Upper lobe of right lung (tissue), 1 donor: ENCODE data around the gene PROCR. TPM values are rescaled to one million over a fixed set of nuclear protein-coding genes. Genes with fewer than 3 reads are reported as not detected.

Experiments
- ATAC-seq: fragments of 200-7000 bp; cut with Tn5 transposase; one replicate; pipeline ENCODE4 v1.9.1; 2020; ENCODE audit warnings: mild to moderate bottlenecking, moderate library complexity
- DNase-seq: peaks from one replicate; pipeline ENCODE4 v3.0.0-alpha.2; 2020
- H3K27ac ChIP-seq: fragments of 200-600 bp; one replicate; pipeline ENCODE4 v1.8.0; 2022
- H3K27me3 ChIP-seq: fragments of 200-600 bp; one replicate; pipeline ENCODE4 v1.8.0; 2022; ENCODE audit warnings: mild to moderate bottlenecking
- H3K36me3 ChIP-seq: fragments of 200-600 bp; one replicate; pipeline ENCODE4 v1.8.0; 2022
- H3K4me1 ChIP-seq: fragments of 200-600 bp; one replicate; pipeline ENCODE4 v1.8.0; 2022
- H3K4me3 ChIP-seq: fragments of 200-600 bp; one replicate; pipeline ENCODE4 v1.8.0; 2022; ENCODE audit warnings: mild to moderate bottlenecking
- H3K9me3 ChIP-seq: fragments of 200-600 bp; one replicate; pipeline ENCODE4 v1.8.0; 2022
- intact Hi-C: fragments of 100-400 bp; cut with DNase I; formaldehyde crosslinking; loops from one replicate; pipeline ENCODE4 v1.11.0; 2022
- total RNA-seq: library from RNA; stranded (reverse); fragmentation: NEBNext Ultra II Directional; extraction: Animal tissue kit (Norgen Biotek cat#: 25700); gene quantifications from one replicate; pipeline ENCODE4 v1.2.1, GENCODE V29; 2021
- TF ChIP-seq, protein P1 (sequence below): fragments of 200-600 bp; IDR thresholded peaks from one replicate; pipeline ENCODE4 v1.8.0; 2022; ENCODE audit warnings: antibody characterized with exemption
- donor health status: DM: no; HTN: yes; CAD: no; lungs with severe emphysema.

The PROCR gene
- total RNA-seq, 1 donor from 2014 or later = 20.4 TPM

DNA sequence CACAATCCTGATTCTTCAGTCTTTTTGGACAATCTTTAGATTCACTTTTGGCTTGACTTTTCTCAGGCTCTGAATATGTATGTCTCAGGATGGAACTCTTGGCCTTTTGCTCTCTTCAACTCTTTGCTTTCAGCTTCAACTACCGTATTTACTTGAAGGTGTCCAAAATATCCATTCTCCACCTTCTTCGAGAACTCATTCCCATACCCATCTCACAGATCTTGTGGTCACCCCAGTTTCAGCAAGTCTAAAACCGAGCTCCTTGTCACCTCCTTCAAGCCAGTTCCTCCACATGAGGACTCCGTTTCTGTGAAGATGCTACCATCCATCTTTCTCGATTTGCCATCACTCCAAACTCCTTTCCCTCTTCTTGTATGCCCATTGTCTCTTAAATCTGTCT, 52.7 kb downstream of the PROCR start:
- ATAC-seq (no peak), DNase-seq (no peak)
- Histone ChIP-seq H3K36me3 (no peaks in the 10 kb centered on the region), H3K4me1 (no peaks in the 10 kb centered on the region), H3K27ac (no peak overlapping the region), H3K27me3 (no peaks in the 10 kb centered on the region), H3K9me3 (no peaks in the 10 kb centered on the region), H3K4me3 (no peak overlapping the region)
- intact Hi-C loops = no loop called here
- TF ChIP-seq, protein P1, sequence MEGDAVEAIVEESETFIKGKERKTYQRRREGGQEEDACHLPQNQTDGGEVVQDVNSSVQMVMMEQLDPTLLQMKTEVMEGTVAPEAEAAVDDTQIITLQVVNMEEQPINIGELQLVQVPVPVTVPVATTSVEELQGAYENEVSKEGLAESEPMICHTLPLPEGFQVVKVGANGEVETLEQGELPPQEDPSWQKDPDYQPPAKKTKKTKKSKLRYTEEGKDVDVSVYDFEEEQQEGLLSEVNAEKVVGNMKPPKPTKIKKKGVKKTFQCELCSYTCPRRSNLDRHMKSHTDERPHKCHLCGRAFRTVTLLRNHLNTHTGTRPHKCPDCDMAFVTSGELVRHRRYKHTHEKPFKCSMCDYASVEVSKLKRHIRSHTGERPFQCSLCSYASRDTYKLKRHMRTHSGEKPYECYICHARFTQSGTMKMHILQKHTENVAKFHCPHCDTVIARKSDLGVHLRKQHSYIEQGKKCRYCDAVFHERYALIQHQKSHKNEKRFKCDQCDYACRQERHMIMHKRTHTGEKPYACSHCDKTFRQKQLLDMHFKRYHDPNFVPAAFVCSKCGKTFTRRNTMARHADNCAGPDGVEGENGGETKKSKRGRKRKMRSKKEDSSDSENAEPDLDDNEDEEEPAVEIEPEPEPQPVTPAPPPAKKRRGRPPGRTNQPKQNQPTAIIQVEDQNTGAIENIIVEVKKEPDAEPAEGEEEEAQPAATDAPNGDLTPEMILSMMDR = no peak

DNA sequence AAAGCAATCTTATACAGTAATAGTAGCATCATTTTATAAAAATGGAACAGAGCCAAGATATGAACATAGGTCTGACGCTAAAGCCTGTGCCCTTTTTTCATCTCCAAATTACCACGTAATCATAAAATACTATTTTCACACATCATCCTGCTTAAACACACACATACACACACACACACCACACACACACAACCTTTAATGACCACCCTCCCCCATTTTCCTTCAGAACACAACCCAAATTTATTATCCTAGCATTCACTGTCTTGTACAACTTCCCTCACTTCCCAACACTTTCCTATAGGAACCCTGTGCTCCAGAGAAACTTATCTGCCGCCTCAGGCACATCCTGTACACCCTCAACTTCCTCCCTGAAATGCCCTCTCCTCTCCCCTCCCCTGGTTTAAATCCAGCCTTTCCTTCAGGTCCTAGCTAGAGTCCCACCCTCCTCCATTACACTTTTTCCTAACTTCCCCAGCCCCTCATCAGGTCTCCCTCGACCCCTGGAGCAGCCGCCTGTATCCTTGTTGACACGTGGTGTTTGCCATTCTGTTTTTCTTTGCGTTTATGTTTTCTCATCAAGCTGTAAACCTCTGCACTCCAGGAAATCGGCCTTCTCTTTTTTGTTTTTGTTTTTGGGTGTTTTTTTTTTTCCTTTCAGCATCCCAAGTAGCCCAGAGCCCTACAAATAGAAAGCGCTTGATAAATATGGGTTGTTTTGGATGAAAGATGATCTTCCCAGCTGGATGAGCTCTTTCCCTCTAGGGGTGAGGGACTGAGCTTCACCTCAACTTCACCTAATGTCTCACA, 53.6 kb downstream of the PROCR start:
- Histone ChIP-seq H3K27me3 (no peaks in the 10 kb centered on the region), H3K27ac (no peak overlapping the region), H3K4me1 (no peaks in the 10 kb centered on the region), H3K9me3 (no peaks in the 10 kb centered on the region), H3K4me3 (no peak overlapping the region), H3K36me3 (no peaks in the 10 kb centered on the region)
- TF ChIP-seq, protein P1 = no peak
- intact Hi-C loops = no loop called here
- ATAC-seq (peak; percentile 33), DNase-seq (no peak)

- Histone ChIP-seq H3K27ac (no peak within 1 kb of the TSS), H3K36me3 (no peaks in the 10 kb centered on the region), H3K4me1 (no peaks in the 10 kb centered on the region), H3K27me3 (no peaks in the 10 kb centered on the region), H3K9me3 (no peaks in the 10 kb centered on the region), H3K4me3 (peak within 1 kb of the TSS; percentile 6)
- ATAC-seq (peak; percentile 32), DNase-seq (no peak)
- TF ChIP-seq, protein P1 = no peak
- intact Hi-C loops = no loop called here
These were observed 54.4 kb downstream of the PROCR start, which contains the start of gene MMP24 for GRCh38 chr20:35226126-35226883. TSS of gene MMP24 (plus strand) at chr20:35226690. CDS start at chr20:35226739, 49 bp downstream.

Other genes with a start within 250 kb of the PROCR start
- 30.0 TPM for gene GSS, start 216.3 kb upstream of the PROCR start, total RNA-seq
- gene MYH7B, start 216.2 kb upstream of the PROCR start, total RNA-seq = 1.8 TPM
- gene TRPC4AP, start 79.3 kb upstream of the PROCR start, total RNA-seq = 67.6 TPM
- 39.2 TPM for gene EDEM2, start 24.7 kb upstream of the PROCR start, total RNA-seq
- 13.0 TPM for gene MMP24, start 54.6 kb downstream of the PROCR start, total RNA-seq
- 85.2 TPM for gene MMP24OS, start 106.0 kb downstream of the PROCR start, total RNA-seq
- gene EIF6, start 112.7 kb downstream of the PROCR start, total RNA-seq = 78.8 TPM
- not detected for gene FAM83C, start 120.4 kb downstream of the PROCR start, total RNA-seq
- gene UQCC1, start 239.9 kb downstream of the PROCR start, total RNA-seq = 40.7 TPM